Sigmoid colon (tissue), 7 donors: ENCODE results near the gene MYLIP. TPM values are rescaled to one million over a fixed set of nuclear protein-coding genes. Genes with fewer than 3 reads are reported as not detected.
A peak's percentile ranks its signal among the peaks of the same experiment; 100 is the strongest.

Source experiments
- DNase-seq: peaks from one replicate; pipeline ENCODE4 v3.0.0-alpha.2; 2019
- H3K27ac ChIP-seq, 4 donors: fragments of 200-600 bp; sonication (generic); one replicate each; pipeline ENCODE4 v1.5.1; 2016 to 2019; ENCODE audit warnings: mild to moderate bottlenecking in 1 of 4
- H3K27me3 ChIP-seq, 3 donors: fragments of 200-600 bp; sonication (generic); one replicate each; pipeline ENCODE4 v1.5.1; 2019; ENCODE audit warnings: mild to moderate bottlenecking in 1 of 3
- H3K36me3 ChIP-seq, 4 donors: fragments of 200-600 bp; sonication (generic); one replicate each; pipeline ENCODE4 v1.5.1; 2016 to 2019
- H3K4me1 ChIP-seq, 4 donors: fragments of 200-600 bp; sonication (generic); one replicate each; pipeline ENCODE4 v1.5.1; 2017 to 2019
- H3K4me3 ChIP-seq, 4 donors: fragments of 200-600 bp; sonication (generic); one replicate each; pipeline ENCODE4 v1.5.1; 2017 to 2019; ENCODE audit warnings: mild to moderate bottlenecking in 2 of 4, moderate library complexity in 1 of 4
- H3K9me3 ChIP-seq, 4 donors: fragments of 200-600 bp in 3 of 4; sonication (generic) in 3 of 4; one replicate each; pipeline versions ENCODE4 v1.5.1 to v1.6.1; 2013 to 2019
- CTCF ChIP-seq, 4 experiments: fragments of 450-650 bp in 3 of 4; fragments of 200-600 bp in 1 of 4; IDR thresholded peaks; one replicate each; pipeline ENCODE4 v1.5.1; 2016 to 2019; ENCODE audit warnings: antibody characterized with exemption in 4 of 4, mild to moderate bottlenecking in 3 of 4, moderate library complexity in 2 of 4
- EP300 ChIP-seq, 4 donors: sonication (generic); formaldehyde crosslinking; IDR thresholded peaks; one replicate each; pipeline ENCODE4 v1.6.1; 2017; ENCODE audit warnings: antibody characterized with exemption in 4 of 4
- POLR2A ChIP-seq, 2 donors: fragments of 450-650 bp; IDR thresholded peaks; one replicate each; pipeline ENCODE4 v1.6.1; 2016; ENCODE audit warnings: antibody characterized with exemption in 2 of 2, mild to moderate bottlenecking in 2 of 2, moderate library complexity in 2 of 2
- POLR2AphosphoS5 ChIP-seq, 4 donors: sonication (generic); formaldehyde crosslinking; IDR thresholded peaks; one replicate each; pipeline ENCODE4 v1.6.1; 2017; ENCODE audit warnings: antibody characterized with exemption in 4 of 4
- WGBS, 2 donors: extraction: QIAGEN DNeasy Blood & Tissue Kit; methylation state at CpG; one replicate each; pipeline ENCODE4 v1.1.7; 2013; 5-methylcytosine and 5-hydroxymethylcytosine counted together
- intact Hi-C: fragments of 100-400 bp; cut with DNase I; formaldehyde crosslinking; loops from one replicate; pipeline ENCODE4 v1.15.1; 2023
- polyA plus RNA-seq, 3 donors: library from polyadenylated mRNA; stranded (reverse); fragments of 200-250 nt; gene quantifications; one replicate each; pipeline ENCODE4 v1.2.3, GENCODE V29; 2013
- total RNA-seq, 4 donors: library from RNA; depleted of rRNA; stranded (reverse); fragments of >200 nt; gene quantifications; one replicate each; pipeline ENCODE4 v1.1.0, GENCODE V29; 2016
- donor health status: healthy with polysubstance abuse.
- donor health status: Bipolar disorder and iron deficiency.
- donor health status: healthy.

MYLIP gene
- total and polyA plus RNA-seq, 7 donors = 13.4 to 50.0 (median 21.6) TPM

GRCh38 chr6:16129623-16130401 lies 926 bp downstream of the MYLIP start:
- intact Hi-C loops = loop anchor here (5.0 to 10.0 kb wide), 6 partner anchors 52 to 1262 kb away; partner anchors contain the start of genes ATXN1 and CAP2
- Histone ChIP-seq H3K4me1 (peaks cover 0 to 39% (median 31%) of the 10 kb centered on the region in 4 donors), H3K27ac (peak overlapping the region; percentile 94 to 100 (median 96)), H3K9me3 (no peaks in the 10 kb centered on the region), H3K27me3 (no peaks in the 10 kb centered on the region), H3K36me3 (no peaks in the 10 kb centered on the region), H3K4me3 (peak overlapping the region; percentile 91 to 100 (median 98))
- peak; percentile 76 for DNase-seq
- WGBS, 2 donors = 1% methylated on average over 36 of the region's 36 CpGs
- TF ChIP-seq POLR2A (IDR thresholded peaks at IDR 0.05) (no peak), CTCF (IDR thresholded peaks at IDR 0.05) (peak in 1 of 4 experiments; percentile 23), POLR2AphosphoS5 (IDR thresholded peaks at IDR 0.05) (peak in 2 of 4 donors; percentile 22 to 31), EP300 (IDR thresholded peaks at IDR 0.05) (no peak)

GRCh38 chr6:16130437-16130891 lies 1.6 kb downstream of the MYLIP start:
- Histone ChIP-seq H3K4me3 (peak overlapping the region; percentile 91 to 100 (median 98)), H3K27ac (peak overlapping the region; percentile 94 to 100 (median 96)), H3K9me3 (no peaks in the 10 kb centered on the region), H3K36me3 (no peaks in the 10 kb centered on the region), H3K27me3 (no peaks in the 10 kb centered on the region), H3K4me1 (peaks cover 0 to 44% (median 37%) of the 10 kb centered on the region in 4 donors)
- no peak for DNase-seq
- WGBS, 2 donors = 2 to 10% methylated on average over 8 of the region's 8 CpGs
- TF ChIP-seq POLR2A (IDR thresholded peaks at IDR 0.05) (no peak), CTCF (IDR thresholded peaks at IDR 0.05) (no peak), POLR2AphosphoS5 (IDR thresholded peaks at IDR 0.05) (no peak), EP300 (IDR thresholded peaks at IDR 0.05) (no peak)
- intact Hi-C loops = loop anchor here (5.0 kb wide), 3 partner anchors 52 to 1262 kb away; partner anchors contain the start of genes ATXN1 and CAP2

GRCh38 chr6:16130932-16131387 lies 2.1 kb downstream of the MYLIP start:
- TF ChIP-seq POLR2AphosphoS5 (IDR thresholded peaks at IDR 0.05) = peak; percentile 55 to 75 (median 64)
- TF ChIP-seq POLR2A (IDR thresholded peaks at IDR 0.05) = no peak
- peak in 1 of 4 donors; percentile 45 for TF ChIP-seq EP300 (IDR thresholded peaks at IDR 0.05)
- no peak for TF ChIP-seq CTCF (IDR thresholded peaks at IDR 0.05)
- intact Hi-C loops = loop anchor here (5.0 kb wide), 3 partner anchors 51 to 1261 kb away; partner anchors contain the start of genes ATXN1 and CAP2
- DNase-seq = no peak
- Histone ChIP-seq H3K27me3 (no peaks in the 10 kb centered on the region), H3K27ac (peak overlapping the region; percentile 94 to 100 (median 96)), H3K4me3 (peak overlapping the region; percentile 91 to 100 (median 98)), H3K4me1 (peaks cover 0 to 49% (median 42%) of the 10 kb centered on the region in 4 donors), H3K9me3 (no peaks in the 10 kb centered on the region), H3K36me3 (no peaks in the 10 kb centered on the region)
- 0% methylated on average over 3 of the region's 3 CpGs for WGBS, 2 donors

- H3K4me3 ChIP-seq = no peak overlapping the region
- no peak for DNase-seq
- intact Hi-C loops = loop anchor here (5.0 kb wide), 3 partner anchors 49 to 1259 kb away; partner anchors contain the start of genes ATXN1 and CAP2
- H3K4me1 ChIP-seq = peaks cover 0 to 69% (median 61%) of the 10 kb centered on the region in 4 donors
- no peaks in the 10 kb centered on the region for H3K27me3 ChIP-seq
- no peaks in the 10 kb centered on the region for H3K9me3 ChIP-seq
- H3K27ac ChIP-seq = peak overlapping the region; percentile 35 to 100 (median 96)
- no peaks in the 10 kb centered on the region for H3K36me3 ChIP-seq
- no peak for TF ChIP-seq POLR2AphosphoS5 (IDR thresholded peaks at IDR 0.05)
- no peak for TF ChIP-seq EP300 (IDR thresholded peaks at IDR 0.05)
- TF ChIP-seq CTCF (IDR thresholded peaks at IDR 0.05) = no peak
- no peak for TF ChIP-seq POLR2A (IDR thresholded peaks at IDR 0.05)
Measured at GRCh38 chr6:16132909-16133308, 4.0 kb downstream of the MYLIP start.
